HG03139 (cell line): ENCODE measurements around the gene PARVB.

Source experiments
- ATAC-seq: cut with Tn5 transposase; IDR thresholded peaks from one replicate; pipeline ENCODE4 v1.9.1; 2021; ENCODE audit not compliant: unreplicated experiment

The PARVB gene

DNA sequence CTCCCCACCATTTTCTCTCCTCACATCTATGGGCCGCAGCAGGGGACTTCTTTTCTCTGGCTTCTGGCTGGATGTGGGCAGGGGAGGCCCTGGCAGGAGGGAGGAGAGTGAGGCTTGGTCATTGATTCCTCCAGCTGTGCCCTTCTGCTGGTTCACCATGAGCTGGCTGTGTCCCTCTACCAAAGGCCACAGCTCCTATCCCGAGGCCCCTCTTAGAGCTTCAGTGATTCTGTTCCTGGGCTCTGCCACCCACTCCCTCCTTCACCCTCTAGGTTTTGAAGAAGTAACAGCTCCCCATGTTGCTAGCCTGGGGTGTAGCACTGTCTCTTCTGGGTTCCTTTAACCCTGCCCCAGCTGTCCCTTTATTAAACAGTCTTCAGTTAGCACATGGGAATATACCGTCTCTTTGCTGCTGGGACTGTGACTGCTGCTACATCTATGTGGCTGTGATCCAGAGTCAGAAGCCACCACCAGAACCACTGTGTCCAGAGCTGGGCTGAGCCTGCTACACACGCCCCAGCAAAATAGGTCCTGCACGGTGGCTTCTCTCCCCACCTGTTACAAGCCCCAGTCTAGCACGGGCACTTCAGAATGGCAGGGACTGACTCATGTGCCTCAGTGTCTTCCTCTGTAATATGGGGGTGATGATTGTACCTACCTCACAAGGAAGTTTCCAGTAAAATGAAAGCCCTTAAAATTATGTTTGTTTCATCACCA is 156.0 kb downstream of the PARVB start:
- ATAC-seq = no peak

DNA sequence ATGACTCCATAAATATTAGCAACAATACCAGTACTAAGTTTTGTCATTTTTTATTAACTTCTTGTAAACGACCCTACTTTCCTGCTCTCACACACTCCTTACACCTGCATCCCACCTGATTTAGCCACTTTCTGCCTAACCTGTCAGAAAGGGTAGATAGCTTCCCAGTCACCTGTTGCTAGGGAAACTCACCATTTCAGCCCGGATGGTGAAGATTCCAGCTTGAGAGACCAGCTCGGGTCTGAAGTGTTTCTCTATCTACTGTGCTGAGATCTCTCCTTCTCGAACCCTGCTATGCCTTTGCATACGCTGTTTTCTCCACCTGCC is 156.6 kb downstream of the PARVB start, which contains the start of gene PARVG:
Gene PARVG, plus strand, starts transcription at position 220 of the 327 bp plus-strand sequence. CDS start 2,405 bp downstream, outside the sequence.
- ATAC-seq = peak; percentile 42

- ATAC-seq = no peak
Measured at GRCh38 chr22:44181033-44181911, 157.2 kb downstream of the PARVB start.

DNA sequence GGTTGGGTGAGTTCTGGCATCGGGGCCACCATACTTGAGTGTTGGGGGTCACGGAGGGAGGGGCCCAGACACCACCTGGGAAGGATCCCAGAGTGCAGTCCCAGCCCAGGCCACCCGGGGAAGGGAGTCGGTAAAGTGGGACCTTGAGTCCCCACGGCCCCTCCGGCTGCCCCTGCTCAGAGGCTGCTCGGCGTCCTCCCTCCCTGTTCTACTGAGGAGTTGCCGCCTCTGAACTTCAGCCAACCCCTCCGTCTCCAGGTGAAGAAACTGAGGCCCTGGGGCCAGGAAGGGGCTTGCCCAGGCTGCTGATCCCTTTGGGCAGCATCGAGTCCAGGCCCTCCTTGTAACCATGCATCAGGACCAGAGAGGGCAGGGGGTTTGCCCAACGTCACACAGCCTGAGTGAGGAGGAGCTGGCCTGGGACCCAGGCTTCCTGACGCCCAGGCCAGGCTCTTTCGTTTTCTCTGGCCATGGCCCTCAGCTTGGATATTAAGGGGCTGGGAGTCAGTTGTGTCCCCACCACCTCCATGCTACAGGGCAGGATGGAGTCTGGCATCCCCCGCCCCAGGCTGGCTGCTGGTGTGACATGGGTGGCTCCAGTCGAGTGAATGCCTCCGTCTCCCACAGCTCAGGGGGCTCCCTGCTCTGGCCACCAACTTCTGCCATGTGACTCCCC is 157.9 kb downstream of the PARVB start:
- no peak for ATAC-seq

- no peak for ATAC-seq
Measured at GRCh38 chr22:44182588-44183286, 158.6 kb downstream of the PARVB start.

DNA sequence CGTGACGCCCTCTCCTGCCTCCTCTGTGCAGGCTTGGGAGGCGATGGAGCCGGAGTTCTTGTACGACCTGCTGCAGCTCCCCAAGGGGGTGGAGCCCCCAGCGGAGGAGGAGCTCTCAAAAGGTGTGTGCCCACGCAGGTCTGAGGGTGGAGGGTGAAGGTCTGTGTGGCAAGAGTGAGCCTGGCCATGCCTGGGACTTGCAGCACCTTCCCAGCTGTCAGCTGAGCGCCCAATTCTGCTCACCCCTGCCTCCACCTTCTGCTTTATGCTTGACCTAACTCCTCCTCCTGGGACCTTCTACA is 159.1 kb downstream of the PARVB start:
- no peak for ATAC-seq

GRCh38 chr22:44184006-44184405 is 159.9 kb downstream of the PARVB start:
- no peak for ATAC-seq

- ATAC-seq = no peak
Measured at GRCh38 chr22:44185237-44186120, 161.4 kb downstream of the PARVB start.

GRCh38 chr22:44186121-44186510 is 162.0 kb downstream of the PARVB start:
- ATAC-seq = no peak

GRCh38 chr22:44186737-44187136 is 162.6 kb downstream of the PARVB start:
- ATAC-seq = no peak

- no peak for ATAC-seq
Measured at GRCh38 chr22:44187652-44188230, 163.6 kb downstream of the PARVB start.

DNA sequence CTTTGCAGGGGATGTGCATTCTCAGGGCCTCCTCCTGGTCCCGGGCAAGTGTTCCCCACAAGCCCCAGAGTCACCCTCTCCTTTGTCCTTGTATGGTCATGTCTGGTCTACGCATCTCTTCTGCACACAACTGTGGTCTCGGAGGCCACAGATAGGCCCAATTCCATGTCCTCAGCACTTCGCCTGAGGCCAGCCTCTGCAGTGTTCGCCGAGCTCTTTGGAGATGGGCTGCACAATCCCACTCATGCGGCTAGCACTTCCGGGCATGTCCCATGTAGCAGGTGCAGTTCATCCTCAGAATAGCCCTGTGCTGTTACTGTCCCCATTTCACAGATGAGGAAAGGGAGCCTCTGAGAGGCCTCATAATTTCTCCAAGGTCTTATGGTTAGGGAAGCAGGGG is 164.2 kb downstream of the PARVB start:
- no peak for ATAC-seq

- ATAC-seq = no peak
Measured at GRCh38 chr22:44188986-44189630, 165.0 kb downstream of the PARVB start.

DNA sequence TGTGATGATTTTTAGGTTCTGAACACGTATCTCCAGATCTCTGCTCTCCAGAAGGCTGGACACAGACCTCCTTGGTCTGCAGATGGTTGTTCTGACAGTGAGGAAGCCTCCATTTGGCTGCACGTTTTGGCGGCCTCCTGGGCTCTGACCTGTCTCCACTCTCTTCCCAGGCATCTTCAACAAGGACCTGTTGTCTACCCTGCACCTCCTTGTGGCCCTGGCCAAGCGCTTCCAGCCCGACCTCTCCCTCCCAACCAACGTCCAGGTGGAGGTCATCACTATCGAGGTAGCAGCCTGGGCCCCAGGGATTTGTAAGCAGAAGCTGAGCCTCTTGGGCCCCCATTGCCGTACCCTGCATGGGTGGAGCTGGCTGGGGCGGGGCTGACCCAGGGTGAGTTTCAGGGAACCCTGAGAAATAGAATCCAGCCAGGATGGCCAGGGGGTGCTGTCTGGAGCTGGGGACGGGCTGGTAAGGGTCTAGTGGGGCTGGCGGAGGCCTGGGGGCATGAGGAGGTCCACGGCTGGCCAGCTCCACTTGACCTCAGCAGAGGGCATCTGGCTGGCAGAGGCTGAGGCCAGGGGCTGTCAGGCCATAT is 166.4 kb downstream of the PARVB start:
- no peak for ATAC-seq

- ATAC-seq = no peak
Measured at GRCh38 chr22:44191036-44191454, 166.9 kb downstream of the PARVB start.

- ATAC-seq = no peak
Measured at GRCh38 chr22:44192098-44192815, 168.2 kb downstream of the PARVB start.

- ATAC-seq = no peak
Measured at GRCh38 chr22:44192816-44193534, 168.9 kb downstream of the PARVB start.

DNA sequence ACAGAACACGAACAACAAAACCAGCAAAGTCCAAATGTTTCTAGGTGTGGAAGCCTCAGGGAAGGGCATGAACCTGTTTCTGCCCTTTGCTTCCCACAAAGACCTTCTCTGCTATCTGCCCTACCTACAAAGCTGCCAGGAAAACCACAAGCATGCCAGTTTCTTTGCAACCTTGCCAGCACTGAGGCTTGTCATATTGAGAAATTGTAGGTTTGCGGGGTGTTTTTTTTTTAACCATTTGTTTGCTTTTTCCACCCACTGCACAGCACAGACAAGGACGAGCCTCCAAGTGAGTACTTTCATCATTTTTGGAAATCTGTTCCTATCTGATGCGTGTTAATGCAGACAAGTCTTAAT is 169.4 kb downstream of the PARVB start:
- no peak for ATAC-seq
